Measurements from ENCODE around the gene CROT. TPM values are rescaled to one million over a fixed set of nuclear protein-coding genes. Genes with fewer than 3 reads are reported as not detected.

Gene CROT
- total RNA-seq, 1 donor from 2014 or later = 18.8 TPM

GRCh38 chr7:87432536-87432935 is 87.1 kb downstream of the CROT start:
- H3K36me3 ChIP-seq (ENCODE audit: insufficient read depth, low read length) = no peaks in the 10 kb centered on the region
- no peaks in the 10 kb centered on the region for H3K27me3 Mint-ChIP-seq (ENCODE audit: low read depth, unreplicated experiment)
- H3K4me2 ChIP-seq (ENCODE audit: low read length) = no peak overlapping the region
- peaks cover 5% of the 10 kb centered on the region for H3K4me1 Mint-ChIP-seq (ENCODE audit: low read depth, unreplicated experiment)
- H3K79me2 ChIP-seq (ENCODE audit: insufficient read depth, low read length) = no peaks in the 10 kb centered on the region
- no peak overlapping the region for H3K4me3 ChIP-seq (ENCODE audit: insufficient read depth, low read depth, low read length)
- H3K4me1 ChIP-seq (ENCODE audit: insufficient read depth, low read length) = no peaks in the 10 kb centered on the region
- no peaks in the 10 kb centered on the region for H3K27me3 ChIP-seq (ENCODE audit: insufficient read depth, low read length)
- no peak for FAIRE-seq
- no peaks in the 10 kb centered on the region for H4K20me1 ChIP-seq (ENCODE audit: insufficient read depth, low read length)
- no peak overlapping the region for H3K27ac Mint-ChIP-seq (ENCODE audit: unreplicated experiment)
- H3K9me3 Mint-ChIP-seq (ENCODE audit: unreplicated experiment) = no peaks in the 10 kb centered on the region
- TF ChIP-seq CTCF (IDR thresholded peaks at IDR 0.05; ENCODE audit: insufficient read depth, low read depth, low read length) = no peak
- TF ChIP-seq EZH2 (IDR thresholded peaks at IDR 0.05; ENCODE audit: insufficient read depth, low read length) = no peak
- DNase-seq (ENCODE audit: low read depth) = no peak
- no peak overlapping the region for H3K9ac ChIP-seq (ENCODE audit: low read length)
- H3K27ac ChIP-seq (ENCODE audit: low read depth, low read length) = no peak overlapping the region
- H3K4me3 Mint-ChIP-seq (ENCODE audit: unreplicated experiment) = no peak overlapping the region
- no peaks in the 10 kb centered on the region for H3K36me3 Mint-ChIP-seq (ENCODE audit: low read depth, unreplicated experiment)
- no peaks in the 10 kb centered on the region for H3K9me3 ChIP-seq (ENCODE audit: insufficient read depth, low read depth, low read length)
- H2AFZ ChIP-seq (ENCODE audit: low read depth, low read length) = no peak overlapping the region

- Histone ChIP-seq H3K4me3 (ENCODE audit: insufficient read depth, low read depth, low read length) (no peak overlapping the region), H3K79me2 (ENCODE audit: insufficient read depth, low read length) (no peaks in the 10 kb centered on the region), H3K9me3 (ENCODE audit: insufficient read depth, low read depth, low read length) (no peaks in the 10 kb centered on the region), H3K4me1 (ENCODE audit: insufficient read depth, low read length) (no peaks in the 10 kb centered on the region), H3K36me3 (ENCODE audit: insufficient read depth, low read length) (no peaks in the 10 kb centered on the region), H3K4me2 (ENCODE audit: low read length) (no peak overlapping the region), H2AFZ (ENCODE audit: low read depth, low read length) (no peak overlapping the region), H3K27me3 (ENCODE audit: insufficient read depth, low read length) (no peaks in the 10 kb centered on the region), H3K9ac (ENCODE audit: low read length) (no peak overlapping the region), H3K27ac (ENCODE audit: low read depth, low read length) (no peak overlapping the region), H4K20me1 (ENCODE audit: insufficient read depth, low read length) (no peaks in the 10 kb centered on the region)
- TF ChIP-seq CTCF (IDR thresholded peaks at IDR 0.05; ENCODE audit: insufficient read depth, low read depth, low read length) = no peak
- no peaks in the 10 kb centered on the region for H3K9me3 Mint-ChIP-seq (ENCODE audit: unreplicated experiment)
- H3K4me1 Mint-ChIP-seq (ENCODE audit: low read depth, unreplicated experiment) = peaks cover 5% of the 10 kb centered on the region
- H3K4me3 Mint-ChIP-seq (ENCODE audit: unreplicated experiment) = no peak overlapping the region
- no peaks in the 10 kb centered on the region for H3K27me3 Mint-ChIP-seq (ENCODE audit: low read depth, unreplicated experiment)
- peak; percentile 77 for DNase-seq (ENCODE audit: low read depth)
- FAIRE-seq = no peak
- no peaks in the 10 kb centered on the region for H3K36me3 Mint-ChIP-seq (ENCODE audit: low read depth, unreplicated experiment)
- no peak overlapping the region for H3K27ac Mint-ChIP-seq (ENCODE audit: unreplicated experiment)
These were observed 90.1 kb downstream of the CROT start for GRCh38 chr7:87435546-87435945.

- Histone ChIP-seq H3K36me3 (ENCODE audit: insufficient read depth, low read length) (no peaks in the 10 kb centered on the region), H4K20me1 (ENCODE audit: insufficient read depth, low read length) (no peaks in the 10 kb centered on the region), H3K4me1 (ENCODE audit: insufficient read depth, low read length) (no peaks in the 10 kb centered on the region), H3K9ac (ENCODE audit: low read length) (no peak overlapping the region), H2AFZ (ENCODE audit: low read depth, low read length) (no peak overlapping the region), H3K27ac (ENCODE audit: low read depth, low read length) (no peak overlapping the region), H3K79me2 (ENCODE audit: insufficient read depth, low read length) (no peaks in the 10 kb centered on the region), H3K4me2 (ENCODE audit: low read length) (no peak overlapping the region), H3K9me3 (ENCODE audit: insufficient read depth, low read depth, low read length) (no peaks in the 10 kb centered on the region), H3K4me3 (ENCODE audit: insufficient read depth, low read depth, low read length) (no peak overlapping the region), H3K27me3 (ENCODE audit: insufficient read depth, low read length) (no peaks in the 10 kb centered on the region)
- H3K4me3 Mint-ChIP-seq (ENCODE audit: unreplicated experiment) = no peak overlapping the region
- TF ChIP-seq CTCF (IDR thresholded peaks at IDR 0.05; ENCODE audit: insufficient read depth, low read depth, low read length) (no peak), EZH2 (IDR thresholded peaks at IDR 0.05; ENCODE audit: insufficient read depth, low read length) (no peak)
- no peak overlapping the region for H3K27ac Mint-ChIP-seq (ENCODE audit: unreplicated experiment)
- no peaks in the 10 kb centered on the region for H3K27me3 Mint-ChIP-seq (ENCODE audit: low read depth, unreplicated experiment)
- H3K36me3 Mint-ChIP-seq (ENCODE audit: low read depth, unreplicated experiment) = peaks cover 2% of the 10 kb centered on the region
- H3K9me3 Mint-ChIP-seq (ENCODE audit: unreplicated experiment) = no peaks in the 10 kb centered on the region
- no peaks in the 10 kb centered on the region for H3K4me1 Mint-ChIP-seq (ENCODE audit: low read depth, unreplicated experiment)
- DNase-seq (ENCODE audit: low read depth) (no peak), FAIRE-seq (no peak)
These were observed 100.4 kb downstream of the CROT start for GRCh38 chr7:87445897-87446296.

All from astrocyte (in vitro differentiated cells and primary cell).